DND-41 (cell line): ENCODE measurements around the gene GTF2A1L.

Experiments used
- ATAC-seq: fragments of 200-7000 bp; cut with Tn5 transposase; 3 replicates; pipeline ENCODE4 v1.9.1; 2021; ENCODE audit warnings: low read depth; ENCODE audit not compliant: insufficient read depth
- DNase-seq: peaks from one replicate; pipeline ENCODE4 v3.0.0-alpha.2; 2020
- H2AFZ ChIP-seq: 2 replicates; pipeline ENCODE4 v1.6.0; 2012; ENCODE audit warnings: low read depth, low read length
- H3K27ac ChIP-seq: 2 replicates; pipeline ENCODE4 v1.5.1; 2012; ENCODE audit warnings: low read length, inconsistent platforms
- H3K27me3 ChIP-seq: fragments of 200-600 bp; sonication (generic); 2 replicates; pipeline ENCODE4 v1.6.0; 2012; ENCODE audit warnings: low read length, mild to moderate bottlenecking, inconsistent platforms; ENCODE audit not compliant: insufficient read depth, poor library complexity
- H3K36me3 ChIP-seq: 2 replicates; pipeline ENCODE4 v1.5.1; 2012; ENCODE audit warnings: low read length, inconsistent platforms; ENCODE audit not compliant: insufficient read depth
- H3K4me1 ChIP-seq: 2 replicates; pipeline ENCODE4 v1.5.1; 2012; ENCODE audit warnings: mild to moderate bottlenecking, low read length; ENCODE audit not compliant: insufficient read depth
- H3K4me2 ChIP-seq: 2 replicates; pipeline ENCODE4 v1.6.0; 2012; ENCODE audit warnings: mild to moderate bottlenecking, moderate library complexity, low read length, inconsistent platforms; ENCODE audit not compliant: insufficient read depth
- H3K4me3 ChIP-seq, 2 experiments: fragments of 200-600 bp in 1 of 2; shearing (Covaris generic) in 1 of 2; 2 replicates each; pipeline ENCODE4 v1.5.1; 2012 to 2016; ENCODE audit warnings: inconsistent platforms in 2 of 2, low read length in 2 of 2, mild to moderate bottlenecking in 2 of 2, low read depth in 1 of 2, moderate library complexity in 1 of 2
- H3K79me2 ChIP-seq: 2 replicates; pipeline ENCODE4 v1.6.0; 2012; ENCODE audit warnings: low read length, inconsistent platforms; ENCODE audit not compliant: insufficient read depth
- H3K9ac ChIP-seq: 2 replicates; pipeline ENCODE4 v1.6.0; 2012; ENCODE audit warnings: low read depth, mild to moderate bottlenecking, inconsistent platforms, low read length, moderate library complexity
- H3K9me3 ChIP-seq: 2 replicates; pipeline ENCODE4 v1.5.1; 2012; ENCODE audit warnings: low read length, moderate library complexity, mild to moderate bottlenecking, inconsistent platforms; ENCODE audit not compliant: insufficient read depth, severe bottlenecking
- H4K20me1 ChIP-seq: 2 replicates; pipeline ENCODE4 v1.6.0; 2012; ENCODE audit warnings: low read length; ENCODE audit not compliant: insufficient read depth
- CTCF ChIP-seq: IDR thresholded peaks from 2 replicates; pipeline ENCODE4 v1.5.1; 2012; ENCODE audit warnings: borderline replicate concordance, low read length, moderate library complexity, mild to moderate bottlenecking; ENCODE audit not compliant: poor library complexity, severe bottlenecking; ENCODE audit errors: extremely low read depth
- EZH2 ChIP-seq: IDR thresholded peaks from 3 replicates; pipeline ENCODE4 v1.6.1; 2012; ENCODE audit warnings: borderline replicate concordance, low read depth, mild to moderate bottlenecking, moderate library complexity, low read length, inconsistent platforms; ENCODE audit not compliant: severe bottlenecking

Gene GTF2A1L

GRCh38 chr2:48727560-48727959 is 109.9 kb downstream of the GTF2A1L start:
- Histone ChIP-seq H4K20me1 (no peaks in the 10 kb centered on the region), H3K9me3 (no peaks in the 10 kb centered on the region), H3K36me3 (no peaks in the 10 kb centered on the region), H3K79me2 (no peaks in the 10 kb centered on the region), H3K4me3 (no peak overlapping the region), H3K27ac (no peak overlapping the region), H3K4me2 (no peak overlapping the region), H3K4me1 (no peaks in the 10 kb centered on the region), H3K27me3 (peaks cover 9% of the 10 kb centered on the region), H3K9ac (no peak overlapping the region), H2AFZ (no peak overlapping the region)
- ATAC-seq, result no peak
- no peak for TF ChIP-seq EZH2
- TF ChIP-seq CTCF, result peak; percentile 6
- DNase-seq, result no peak

- Histone ChIP-seq H3K9ac (no peak overlapping the region), H2AFZ (no peak overlapping the region), H3K4me1 (no peaks in the 10 kb centered on the region), H4K20me1 (no peaks in the 10 kb centered on the region), H3K27me3 (peaks cover 12% of the 10 kb centered on the region), H3K36me3 (no peaks in the 10 kb centered on the region), H3K79me2 (no peaks in the 10 kb centered on the region), H3K9me3 (no peaks in the 10 kb centered on the region), H3K4me2 (no peak overlapping the region), H3K27ac (no peak overlapping the region), H3K4me3 (no peak overlapping the region)
- TF ChIP-seq CTCF, result no peak
- TF ChIP-seq EZH2, result no peak
- no peak for ATAC-seq
- no peak for DNase-seq
Measured at GRCh38 chr2:48728295-48728694, 110.6 kb downstream of the GTF2A1L start.

DNA sequence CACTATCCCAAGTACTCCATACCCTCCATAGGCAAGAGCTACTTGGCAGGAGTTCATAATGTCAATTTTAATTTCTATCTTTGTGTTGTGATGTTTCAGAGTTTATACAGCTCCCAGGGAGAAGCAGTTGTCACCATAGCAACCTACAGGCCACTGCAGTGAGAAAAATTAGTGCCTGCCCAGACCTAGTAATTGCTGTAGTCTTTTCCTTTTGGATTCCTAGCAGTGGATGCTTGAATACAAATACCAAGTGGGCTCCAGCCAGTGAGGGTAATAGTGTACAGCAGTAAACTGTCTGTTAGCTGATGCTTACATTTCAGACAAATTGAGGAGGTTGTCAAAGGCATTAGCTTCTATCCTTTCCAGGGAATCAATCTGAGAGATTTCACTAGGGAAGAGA is 111.2 kb downstream of the GTF2A1L start:
- H3K4me2 ChIP-seq, result no peak overlapping the region
- H3K4me1 ChIP-seq, result no peaks in the 10 kb centered on the region
- ATAC-seq (no peak), DNase-seq (no peak)
- H3K4me3 ChIP-seq, result no peak overlapping the region
- H3K79me2 ChIP-seq, result no peaks in the 10 kb centered on the region
- no peak overlapping the region for H2AFZ ChIP-seq
- H3K9ac ChIP-seq, result no peak overlapping the region
- TF ChIP-seq CTCF (no peak), EZH2 (no peak)
- no peak overlapping the region for H3K27ac ChIP-seq
- H3K9me3 ChIP-seq, result no peaks in the 10 kb centered on the region
- no peaks in the 10 kb centered on the region for H4K20me1 ChIP-seq
- no peaks in the 10 kb centered on the region for H3K36me3 ChIP-seq
- H3K27me3 ChIP-seq, result peaks cover 12% of the 10 kb centered on the region
